Stimulated activated CD4-positive, alpha-beta T cell treated with anti-CD3 and anti-CD28 coated beads, Interleukin-2, amount 100 ng/mL, for 24 hours (primary cell): Measurements from ENCODE around the gene SMARCD2.

Experiments used
- DNase-seq, 2 donors: peaks; one replicate each; pipeline ENCODE4 v3.0.0-alpha.2; 2020

The SMARCD2 gene

DNA sequence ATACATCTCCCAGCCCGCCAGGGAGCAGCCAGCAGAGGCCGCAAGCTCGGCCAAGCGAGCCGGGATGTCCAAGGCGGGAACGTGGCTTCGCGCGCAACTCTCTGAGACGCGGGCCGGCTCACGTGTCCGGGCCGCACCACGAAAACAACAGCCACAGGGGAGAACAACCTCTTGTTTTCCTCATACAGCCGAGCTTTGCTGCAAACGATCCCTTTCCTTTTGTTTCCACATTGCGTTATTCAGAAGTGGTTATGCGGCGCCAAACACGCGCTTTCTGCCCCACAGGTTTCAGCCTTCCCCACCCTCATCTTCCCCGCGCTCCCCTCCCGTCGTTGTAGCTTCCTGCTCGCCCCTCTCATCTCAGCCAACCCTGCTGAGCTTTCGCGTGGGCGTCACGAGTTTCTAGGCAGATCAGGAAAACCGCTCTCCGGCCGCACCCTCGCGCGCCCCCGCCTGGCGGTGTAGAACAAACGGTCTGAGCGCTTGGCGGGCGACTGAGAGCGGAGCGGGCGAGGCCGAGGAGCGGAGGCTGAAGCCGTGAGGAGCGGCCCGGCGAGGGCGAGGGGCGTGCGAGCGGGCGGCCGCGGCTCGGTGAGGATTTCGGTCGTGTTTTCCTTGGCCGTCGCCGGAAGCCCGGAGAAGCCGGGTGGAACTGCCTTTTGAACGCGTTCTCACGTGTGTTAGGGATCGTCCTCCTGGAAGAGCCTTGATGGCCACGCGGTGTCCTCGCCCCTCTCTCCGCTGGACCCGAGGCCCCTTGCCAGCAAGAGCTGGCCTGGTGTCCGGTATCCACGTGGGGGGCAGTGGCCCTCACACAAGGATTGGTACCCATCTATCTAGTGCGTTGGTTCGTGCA is 6.6 kb upstream of the SMARCD2 start:
- DNase-seq = peak; percentile 97 to 99

GRCh38 chr17:63847525-63848249 is 5.2 kb upstream of the SMARCD2 start:
- DNase-seq = no peak

- no peak for DNase-seq
These were observed 3.0 kb upstream of the SMARCD2 start for GRCh38 chr17:63845509-63845908.

DNA sequence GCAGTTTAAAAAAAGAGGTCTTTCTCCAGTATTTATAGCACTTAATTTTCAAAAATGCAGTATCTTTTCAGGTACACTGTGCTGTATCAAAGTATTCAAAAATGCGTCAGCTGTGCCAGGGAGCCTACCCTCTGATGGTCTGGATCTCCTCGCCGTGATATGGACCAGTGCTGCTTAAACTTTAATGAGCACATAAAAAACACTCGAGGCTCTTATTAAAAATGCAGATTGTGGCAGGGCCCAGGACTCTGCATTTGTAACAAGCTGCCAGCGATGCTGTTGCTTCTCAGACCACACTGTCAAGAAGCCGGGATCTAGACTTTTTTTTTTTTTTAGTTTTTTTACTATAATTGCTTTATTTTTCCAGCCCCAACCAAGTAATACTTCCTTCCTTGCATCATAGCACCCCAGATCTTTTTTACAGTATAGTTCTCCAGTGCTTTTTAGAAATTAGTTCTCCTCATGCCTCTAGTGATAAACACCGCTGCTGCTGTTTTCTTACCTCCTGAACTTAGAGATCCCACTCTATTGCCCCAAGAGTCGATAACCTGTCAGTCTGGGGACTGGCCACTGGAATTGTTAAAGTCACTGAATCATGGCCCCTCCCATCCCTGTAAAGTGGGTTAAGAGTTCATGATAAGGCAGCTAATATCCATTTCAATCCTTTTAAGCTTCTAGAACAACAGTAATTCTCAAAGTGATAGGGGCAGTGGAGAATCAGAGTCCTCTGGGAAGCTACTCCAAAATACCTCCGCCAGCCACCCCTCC is 1.6 kb upstream of the SMARCD2 start:
- no peak for DNase-seq

DNA sequence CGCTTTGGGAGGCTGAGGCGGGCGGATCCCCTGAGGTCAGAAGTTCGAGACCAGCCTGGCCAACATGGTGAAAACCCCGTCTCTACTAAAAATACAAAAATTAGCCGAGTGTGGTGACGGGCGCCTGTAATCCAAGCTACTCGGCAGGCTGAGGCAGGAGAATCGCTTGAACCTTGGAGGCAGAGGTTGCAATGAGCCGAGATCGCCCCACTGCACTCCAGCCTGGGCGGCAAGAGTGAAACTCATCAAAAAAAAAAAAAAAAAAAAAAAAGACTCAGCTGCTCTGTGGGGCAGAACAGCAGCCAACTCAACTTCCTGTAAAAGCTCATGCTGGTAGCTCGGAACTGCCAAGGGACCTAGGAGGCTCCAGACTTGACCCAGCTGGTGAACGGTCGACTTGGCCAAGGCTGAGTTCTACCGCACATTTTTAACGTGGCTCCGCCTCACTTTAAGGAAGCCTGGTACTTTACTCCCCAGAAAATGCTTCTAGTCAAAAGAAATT is 953 bp upstream of the SMARCD2 start:
- peak in 1 of 2 donors; percentile 45 for DNase-seq

DNA sequence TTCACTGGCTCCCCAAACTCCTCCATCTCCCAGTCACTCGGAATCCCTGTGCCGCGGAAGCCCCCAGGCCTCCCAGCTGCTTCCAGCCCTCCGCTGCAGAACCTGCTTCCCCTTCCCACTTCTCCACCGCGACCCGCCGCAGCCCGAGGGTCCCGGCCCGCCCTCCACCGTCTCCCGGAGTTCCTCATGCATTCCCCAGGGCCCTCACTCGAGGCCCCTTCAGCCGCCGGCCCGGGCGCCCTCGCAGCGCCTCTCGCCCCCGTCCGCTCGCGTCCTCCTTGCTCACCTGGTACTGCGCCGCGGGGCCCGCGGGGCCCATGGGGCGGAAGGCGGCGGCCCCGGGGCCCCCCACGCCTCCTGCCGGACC is 329 bp downstream of the SMARCD2 start:
- DNase-seq = peak; percentile 48 to 54

DNA sequence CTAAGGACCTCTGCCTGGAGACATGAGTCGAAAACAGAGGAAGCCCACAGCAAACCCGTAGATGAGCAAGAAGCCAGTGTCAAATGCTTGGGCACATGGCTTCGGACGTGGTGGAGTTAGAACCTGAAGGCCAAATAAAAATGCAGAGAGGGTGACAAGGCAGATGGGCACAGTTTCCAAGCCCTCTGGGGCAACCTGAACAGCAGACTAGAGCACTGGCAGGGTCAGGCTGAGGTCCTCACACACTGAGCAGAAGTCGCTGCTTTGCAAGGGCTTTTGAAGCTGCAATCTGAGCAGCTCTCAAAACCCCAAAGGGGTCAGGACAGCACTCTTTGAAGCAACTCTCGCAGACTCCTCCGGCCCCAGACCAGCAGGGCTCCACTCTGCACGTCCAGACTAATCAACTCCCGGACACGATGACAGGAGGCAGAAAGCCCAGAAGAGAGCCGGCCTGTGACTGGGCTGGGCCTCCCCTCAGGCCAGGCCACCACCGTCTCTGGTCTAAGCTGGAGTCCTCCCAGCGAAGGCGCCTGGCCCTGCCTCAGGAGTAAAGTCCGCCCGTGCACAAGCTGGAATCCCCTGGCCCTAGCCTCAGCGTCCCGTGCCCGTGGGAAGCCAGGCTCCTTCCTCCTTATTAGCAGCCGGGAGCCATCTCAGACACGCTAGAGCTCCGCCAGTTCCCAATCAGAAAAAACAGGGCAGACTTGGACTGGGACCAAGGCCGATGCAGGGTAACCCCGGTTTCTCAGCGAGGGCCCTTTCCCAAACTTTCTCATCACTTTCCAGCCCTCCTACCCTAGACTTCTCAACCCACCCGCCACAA is 924 bp downstream of the SMARCD2 start:
- peak in 1 of 2 donors; percentile 34 for DNase-seq

DNA sequence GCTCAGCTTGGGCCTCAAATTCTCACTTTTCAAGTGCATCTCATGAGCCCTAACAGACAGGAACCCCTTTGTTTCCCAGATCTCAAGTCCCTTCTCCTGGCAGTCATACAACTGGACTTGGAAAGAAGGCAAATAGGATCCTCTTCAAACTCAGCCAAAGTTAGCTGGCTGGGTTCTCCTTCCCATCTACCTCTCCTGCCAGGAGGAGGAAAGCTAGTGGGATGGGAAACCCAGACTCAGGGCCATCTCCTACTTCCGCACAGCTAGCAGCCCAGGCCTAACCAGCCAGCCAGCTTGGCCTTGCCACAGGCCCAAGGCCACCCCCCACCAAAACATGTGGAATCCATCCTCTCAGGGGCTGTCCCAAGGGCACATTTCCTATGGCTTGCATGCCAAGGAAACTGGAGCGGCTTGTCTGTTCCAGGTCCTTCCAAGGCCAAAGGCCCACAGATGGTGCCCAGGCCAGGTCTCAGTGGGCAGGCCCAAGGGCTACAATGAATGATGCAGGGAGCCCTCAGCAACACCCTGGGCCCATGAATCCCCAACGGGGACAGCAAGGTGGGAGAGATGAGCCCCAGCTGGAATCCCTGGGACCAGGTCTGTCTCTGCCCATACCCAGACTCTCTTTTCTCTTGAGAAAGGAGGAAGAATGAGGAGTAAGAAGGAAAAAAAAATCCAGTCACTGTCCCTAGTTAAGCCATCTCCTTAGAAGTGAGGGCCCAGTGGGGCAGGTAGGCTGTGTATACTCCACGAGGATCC is 1.7 kb downstream of the SMARCD2 start:
- no peak for DNase-seq

- no peak for DNase-seq
These were observed 3.8 kb downstream of the SMARCD2 start for GRCh38 chr17:63838631-63839171.

DNA sequence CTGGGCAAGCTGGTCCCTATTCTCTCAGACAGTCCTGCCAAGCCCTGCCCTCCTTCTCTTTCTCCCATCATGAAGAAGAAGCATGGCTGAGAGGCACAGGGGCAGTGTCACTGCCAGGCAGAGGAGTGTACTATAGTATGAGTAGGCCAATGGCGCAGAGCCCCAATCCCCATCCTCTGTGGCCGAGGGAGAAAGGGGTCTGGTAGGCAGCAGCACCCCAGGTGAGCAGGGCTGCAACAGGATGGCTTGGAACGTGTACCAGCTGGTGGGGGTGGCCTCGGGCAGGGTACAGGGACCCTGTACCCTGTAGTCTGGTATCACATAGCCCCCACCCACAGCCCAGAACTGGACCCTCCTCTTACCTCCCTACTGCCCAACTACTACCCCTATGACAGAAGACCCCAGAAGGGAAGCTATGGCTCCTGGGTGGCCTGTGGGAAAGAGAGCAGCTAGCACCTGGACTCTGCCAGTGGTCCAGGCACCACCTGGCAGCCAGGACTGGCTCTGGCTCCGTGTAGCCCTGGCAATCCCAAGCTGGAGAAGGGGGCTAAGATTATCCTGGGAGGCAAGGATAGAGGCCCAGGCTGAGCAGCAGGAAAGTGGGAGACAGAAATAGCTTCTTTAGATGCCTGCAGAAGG is 4.4 kb downstream of the SMARCD2 start:
- DNase-seq = no peak

DNA sequence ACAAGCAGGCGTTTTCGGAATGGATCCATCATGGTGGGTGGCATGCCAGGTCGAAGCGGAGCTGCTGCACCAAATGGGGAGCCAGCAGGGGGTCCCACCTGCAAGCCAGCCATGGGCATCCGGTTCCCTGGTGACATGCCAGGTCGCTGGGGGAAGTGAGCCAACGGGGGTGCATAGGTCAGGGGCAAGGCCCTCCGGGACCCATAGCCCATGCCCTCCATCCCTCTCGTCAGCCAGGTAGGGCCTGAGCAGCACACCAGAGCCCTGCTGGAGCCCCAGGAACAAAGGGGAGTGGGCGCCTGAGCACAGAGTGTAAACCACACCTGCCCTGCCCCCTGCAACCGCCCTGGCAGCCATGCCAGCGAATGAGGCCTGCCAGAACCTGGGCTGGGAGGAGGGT is 5.0 kb downstream of the SMARCD2 start:
- DNase-seq = no peak

DNA sequence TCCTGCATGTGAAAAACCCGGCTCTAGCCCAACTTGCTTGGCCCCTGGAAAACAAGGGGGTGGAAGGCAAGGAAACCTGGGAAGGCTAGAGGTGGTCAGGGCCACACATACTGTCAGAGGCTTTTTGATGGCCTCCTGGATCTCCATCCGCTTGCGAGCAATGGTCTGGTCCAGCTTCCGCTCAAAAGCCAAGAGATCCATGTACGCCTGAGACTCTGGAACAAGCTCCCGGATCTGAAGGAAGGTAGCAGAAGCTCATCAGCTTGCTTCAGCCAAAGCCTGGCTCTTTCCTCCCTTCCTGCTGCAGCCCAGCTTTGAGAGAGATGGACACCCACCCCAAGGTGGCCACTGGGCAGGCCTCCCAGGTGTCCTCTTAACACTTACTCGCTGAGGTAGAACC is 5.7 kb downstream of the SMARCD2 start:
- DNase-seq = no peak

- DNase-seq = no peak
These were observed 7.2 kb downstream of the SMARCD2 start for GRCh38 chr17:63835167-63835720.

DNA sequence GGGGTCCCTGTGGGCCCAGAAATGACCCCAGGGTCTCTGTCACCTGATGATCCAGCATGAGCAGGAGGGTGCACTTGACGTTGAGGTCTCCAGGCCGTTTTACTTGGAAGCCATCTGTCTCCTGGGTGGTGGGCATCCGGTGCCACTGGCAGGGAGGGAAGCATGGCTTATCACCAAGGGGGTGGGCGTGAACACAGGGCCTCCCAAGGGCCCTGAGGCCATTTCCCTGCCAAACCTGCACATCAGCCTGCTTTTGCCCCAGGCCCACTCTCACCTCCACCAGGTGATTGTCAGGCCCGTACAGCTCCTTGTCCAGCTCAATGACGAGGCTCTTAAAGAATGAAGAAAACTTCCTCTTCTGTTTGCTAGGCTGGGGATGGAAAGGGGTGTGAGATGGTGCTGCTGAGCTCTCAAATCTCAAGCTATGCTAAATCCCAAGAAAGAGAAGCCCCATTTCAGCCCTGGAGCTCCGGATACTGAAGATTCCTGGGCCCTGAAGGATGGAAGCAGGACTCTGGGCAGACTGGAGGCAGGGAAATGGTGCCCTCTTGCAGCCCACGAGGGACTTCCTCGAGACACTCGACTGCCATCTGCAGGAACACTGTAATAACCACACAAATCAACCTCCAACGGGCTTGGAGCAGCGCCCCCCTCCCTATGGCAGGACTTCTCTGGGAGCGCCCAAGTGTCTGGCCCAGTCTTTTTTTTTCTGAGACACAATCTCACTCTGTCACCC is 7.9 kb downstream of the SMARCD2 start:
- peak; percentile 47 to 75 for DNase-seq

GRCh38 chr17:63833741-63834373 is 8.6 kb downstream of the SMARCD2 start:
- no peak for DNase-seq

DNA sequence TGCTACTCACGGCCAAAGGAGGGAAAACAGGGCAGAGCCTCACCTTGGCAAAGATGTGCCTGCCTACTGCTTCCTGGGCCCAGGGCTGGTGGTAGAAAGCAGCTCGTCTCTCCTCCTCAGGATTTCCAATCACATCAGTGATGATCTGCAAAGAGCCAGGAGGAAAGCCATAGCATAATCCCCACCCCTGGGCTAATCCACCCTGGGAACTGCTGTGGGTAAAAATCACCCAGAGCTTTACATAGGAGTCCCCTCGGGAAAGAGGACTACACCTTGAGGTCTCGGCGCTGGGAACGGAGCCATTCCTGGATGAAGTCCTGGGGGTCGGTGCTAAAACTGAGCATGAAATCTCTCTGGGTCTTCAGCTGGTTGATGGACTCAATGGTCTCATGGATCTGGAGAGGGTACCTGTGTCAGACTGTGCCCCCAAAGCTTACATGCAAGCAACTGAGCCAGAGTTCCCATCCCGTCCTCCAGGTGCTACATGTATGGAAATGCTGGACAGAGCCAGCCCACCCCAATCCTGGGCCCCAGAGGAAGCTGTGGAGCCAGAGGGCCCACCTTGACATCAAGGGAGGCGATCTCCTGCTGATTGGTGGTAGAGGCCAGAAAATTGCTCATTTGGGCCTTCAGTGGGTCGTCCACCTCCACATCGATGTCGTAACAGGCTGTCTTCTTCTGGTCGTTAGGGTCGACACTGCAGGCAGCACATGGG is 9.3 kb downstream of the SMARCD2 start:
- no peak for DNase-seq

- DNase-seq = no peak
These were observed 10.0 kb downstream of the SMARCD2 start for GRCh38 chr17:63832455-63832854.

- DNase-seq = no peak
These were observed 10.5 kb downstream of the SMARCD2 start for GRCh38 chr17:63832014-63832413.

- no peak for DNase-seq
These were observed 11.0 kb downstream of the SMARCD2 start for GRCh38 chr17:63831505-63831904.
